ENCODE data around the gene MEPCE. TPM values are rescaled to one million over a fixed set of nuclear protein-coding genes. Genes with fewer than 3 reads are reported as not detected.
"Not testable (repeated sequence)": the region's sequence is repeated elsewhere in the genome, so short reads cannot be mapped to it uniquely, and the experiment has no call there.

Gene MEPCE
- total RNA-seq, 1 donor from 2014 or later = 30.5 TPM

GRCh38 chr7:100441641-100442535 is 12.3 kb downstream of the MEPCE start:
- TF ChIP-seq CTCF (IDR thresholded peaks at IDR 0.05; ENCODE audit: unreplicated experiment) = no peak
- no peak overlapping the region for H3K27ac Mint-ChIP-seq (ENCODE audit: unreplicated experiment)
- no peak for DNase-seq (ENCODE audit: low spot score)
- no peak overlapping the region for H3K4me3 Mint-ChIP-seq (ENCODE audit: unreplicated experiment)
- no peaks in the 10 kb centered on the region for H3K36me3 Mint-ChIP-seq (ENCODE audit: low read depth, unreplicated experiment)
- H3K27me3 Mint-ChIP-seq (ENCODE audit: unreplicated experiment) = peaks cover 6% of the 10 kb centered on the region
- H3K9me3 Mint-ChIP-seq (ENCODE audit: unreplicated experiment) = no peaks in the 10 kb centered on the region
- peaks cover 32% of the 10 kb centered on the region for H3K4me1 Mint-ChIP-seq (ENCODE audit: unreplicated experiment)

GRCh38 chr7:100443096-100443840 is 13.6 kb downstream of the MEPCE start:
- Mint-ChIP-seq H3K4me3 (ENCODE audit: unreplicated experiment) (no peak overlapping the region), H3K36me3 (ENCODE audit: low read depth, unreplicated experiment) (no peaks in the 10 kb centered on the region), H3K27ac (ENCODE audit: unreplicated experiment) (peak overlapping the region; percentile 97), H3K27me3 (ENCODE audit: unreplicated experiment) (peaks cover 6% of the 10 kb centered on the region), H3K4me1 (ENCODE audit: unreplicated experiment) (peaks cover 29% of the 10 kb centered on the region), H3K9me3 (ENCODE audit: unreplicated experiment) (no peaks in the 10 kb centered on the region)
- no peak for DNase-seq (ENCODE audit: low spot score)
- no peak for TF ChIP-seq CTCF (IDR thresholded peaks at IDR 0.05; ENCODE audit: unreplicated experiment)

GRCh38 chr7:100444311-100445278 is 15.0 kb downstream of the MEPCE start:
- Mint-ChIP-seq H3K36me3 (ENCODE audit: low read depth, unreplicated experiment) (no peaks in the 10 kb centered on the region), H3K9me3 (ENCODE audit: unreplicated experiment) (no peaks in the 10 kb centered on the region), H3K4me3 (ENCODE audit: unreplicated experiment) (peak overlapping the region; percentile 25), H3K4me1 (ENCODE audit: unreplicated experiment) (peaks cover 28% of the 10 kb centered on the region), H3K27me3 (ENCODE audit: unreplicated experiment) (peaks cover 6% of the 10 kb centered on the region), H3K27ac (ENCODE audit: unreplicated experiment) (peak overlapping the region; percentile 97)
- TF ChIP-seq CTCF (IDR thresholded peaks at IDR 0.05; ENCODE audit: unreplicated experiment) = no peak
- DNase-seq (ENCODE audit: low spot score) = peak; percentile 56

DNA sequence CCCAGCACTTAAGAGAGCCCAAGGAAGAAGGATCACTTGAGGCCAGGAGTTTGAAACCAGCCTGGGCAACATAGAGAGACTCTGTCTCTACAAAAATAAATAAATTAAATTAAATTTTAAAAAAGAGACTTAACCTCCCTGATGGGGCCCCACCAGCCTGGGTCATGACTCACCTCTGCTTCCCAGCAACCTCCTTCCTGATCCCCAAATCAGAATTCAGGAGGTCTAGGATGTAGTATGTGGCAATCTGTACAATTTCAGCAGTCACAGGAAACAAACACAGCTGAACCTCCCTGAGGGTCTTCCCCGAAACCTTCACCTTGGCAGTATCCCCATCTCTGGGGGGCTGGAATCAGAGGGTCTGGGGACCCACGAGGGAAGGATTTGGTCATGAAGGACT is 16.4 kb downstream of the MEPCE start:
- Mint-ChIP-seq H3K4me1 (ENCODE audit: unreplicated experiment) (peaks cover 28% of the 10 kb centered on the region), H3K36me3 (ENCODE audit: low read depth, unreplicated experiment) (no peaks in the 10 kb centered on the region), H3K27ac (ENCODE audit: unreplicated experiment) (no peak overlapping the region), H3K4me3 (ENCODE audit: unreplicated experiment) (no peak overlapping the region), H3K9me3 (ENCODE audit: unreplicated experiment) (no peaks in the 10 kb centered on the region), H3K27me3 (ENCODE audit: unreplicated experiment) (peaks cover 6% of the 10 kb centered on the region)
- TF ChIP-seq CTCF (IDR thresholded peaks at IDR 0.05; ENCODE audit: unreplicated experiment) = no peak
- no peak for DNase-seq (ENCODE audit: low spot score)

DNA sequence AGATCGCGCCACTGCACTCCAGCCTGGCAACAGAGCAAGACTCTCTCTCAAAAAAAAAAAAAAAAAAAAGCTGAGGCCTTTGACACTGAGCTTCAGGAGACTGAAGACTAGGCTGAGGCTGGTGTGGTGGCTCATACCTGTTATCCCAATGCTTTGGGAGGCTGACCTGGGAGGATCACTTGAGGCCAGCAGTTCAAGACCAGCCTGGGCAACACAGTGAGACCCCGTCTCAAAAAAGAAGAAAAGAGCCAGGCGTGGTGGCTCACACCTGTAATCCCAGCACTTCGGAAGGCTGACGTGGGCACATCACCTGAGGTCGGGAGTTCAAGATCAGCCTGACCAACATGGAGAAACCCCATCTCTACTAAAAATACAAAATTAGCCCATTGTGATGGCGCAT is 17.7 kb downstream of the MEPCE start:
- not testable (repeated sequence) for H3K4me3 Mint-ChIP-seq (ENCODE audit: unreplicated experiment); H3K36me3 Mint-ChIP-seq (ENCODE audit: low read depth, unreplicated experiment); H3K9me3 Mint-ChIP-seq (ENCODE audit: unreplicated experiment); H3K27me3 Mint-ChIP-seq (ENCODE audit: unreplicated experiment); DNase-seq (ENCODE audit: low spot score); H3K27ac Mint-ChIP-seq (ENCODE audit: unreplicated experiment)
- peaks cover 28% of the 10 kb centered on the region for H3K4me1 Mint-ChIP-seq (ENCODE audit: unreplicated experiment)
